Measurements from ENCODE around the gene KCTD2. TPM values are rescaled to one million over a fixed set of nuclear protein-coding genes. Genes with fewer than 3 reads are reported as not detected.

The KCTD2 gene
- total and polyA plus RNA-seq, 9 of the 15 experiments (the other 6 are each of a cell fraction or from before 2014, with no cell fraction given), result 1.7 to 32.9 (median 15.8) TPM

DNA sequence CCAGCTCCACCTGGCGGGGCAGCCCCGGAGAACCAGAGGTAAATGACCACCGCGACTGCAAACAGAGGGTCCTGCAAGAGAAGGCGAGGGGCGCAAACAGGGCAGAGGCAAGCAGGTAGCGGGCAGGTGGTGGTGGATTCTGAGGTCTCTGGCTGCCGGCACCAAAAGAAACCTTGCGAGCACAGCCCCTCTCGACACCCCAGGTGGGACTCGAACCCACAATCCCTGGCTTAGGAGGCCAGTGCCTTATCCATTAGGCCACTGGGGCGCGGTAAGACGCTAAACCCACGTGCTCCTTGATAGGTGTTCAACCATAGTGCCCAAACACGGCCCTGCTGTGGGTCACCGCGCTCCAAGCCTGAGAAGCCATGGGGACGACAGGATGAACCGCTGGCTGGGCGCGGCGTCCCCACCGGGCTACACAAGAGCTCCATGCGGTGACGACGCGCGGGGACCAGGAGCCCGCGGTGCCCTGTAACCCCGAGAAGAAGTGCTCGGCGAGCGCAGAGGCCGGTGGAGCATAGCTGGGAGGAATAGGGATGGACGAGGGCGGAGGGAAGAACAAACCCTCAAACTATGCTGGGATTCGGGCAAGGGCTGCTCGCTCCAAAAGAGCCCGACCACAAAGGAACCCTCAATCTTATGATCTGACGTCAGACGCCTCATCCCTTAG lies 12.7 kb upstream of the KCTD2 start (continued):
- peak; percentile 83 for TF ChIP-seq POLR2G (IDR thresholded peaks at IDR 0.05; ENCODE audit: low read depth, low read length)
- TF ChIP-seq ZNF395 (CRISPR knock-in tag; IDR thresholded peaks at IDR 0.05), result 0 out of 2 replicates have a peak, but pooled peaks have one; percentile 12
- no peak for TF ChIP-seq TFAM (CRISPR knock-in tag; conservative IDR thresholded peaks at IDR 0.05)
- peak; percentile 94; the same call in 1 of the 2 replicates for TF ChIP-seq FOXP1 (CRISPR knock-in tag; IDR thresholded peaks at IDR 0.05)
- no peak for TF ChIP-seq DDX20 (tag; IDR thresholded peaks at IDR 0.05; ENCODE audit: low read depth)
- no peak for TF ChIP-seq CHD4 (IDR thresholded peaks at IDR 0.05; ENCODE audit: insufficient read depth, insufficient replicate concordance, low read depth, low read length, poor library complexity, severe bottlenecking)
- no peak for TF ChIP-seq PRMT5 (CRISPR knock-in tag; IDR thresholded peaks at IDR 0.05)
- peak in 2 of 3 experiments; percentile 53 to 56 for TF ChIP-seq YY1 (IDR thresholded peaks at IDR 0.05; ENCODE audit: borderline replicate concordance in 1 of 3, control insufficient read depth in 1 of 3, extremely low read depth in 1 of 3, insufficient read depth in 3 of 3, insufficient read length in 1 of 3, insufficient replicate concordance in 2 of 3, low read depth in 1 of 3, low read length in 2 of 3)
- no peak for TF ChIP-seq PREB (CRISPR knock-in tag; IDR thresholded peaks at IDR 0.05)
- TF ChIP-seq ZBTB12 (CRISPR knock-in tag; IDR thresholded peaks at IDR 0.05), result no peak
- TF ChIP-seq, protein P1, sequence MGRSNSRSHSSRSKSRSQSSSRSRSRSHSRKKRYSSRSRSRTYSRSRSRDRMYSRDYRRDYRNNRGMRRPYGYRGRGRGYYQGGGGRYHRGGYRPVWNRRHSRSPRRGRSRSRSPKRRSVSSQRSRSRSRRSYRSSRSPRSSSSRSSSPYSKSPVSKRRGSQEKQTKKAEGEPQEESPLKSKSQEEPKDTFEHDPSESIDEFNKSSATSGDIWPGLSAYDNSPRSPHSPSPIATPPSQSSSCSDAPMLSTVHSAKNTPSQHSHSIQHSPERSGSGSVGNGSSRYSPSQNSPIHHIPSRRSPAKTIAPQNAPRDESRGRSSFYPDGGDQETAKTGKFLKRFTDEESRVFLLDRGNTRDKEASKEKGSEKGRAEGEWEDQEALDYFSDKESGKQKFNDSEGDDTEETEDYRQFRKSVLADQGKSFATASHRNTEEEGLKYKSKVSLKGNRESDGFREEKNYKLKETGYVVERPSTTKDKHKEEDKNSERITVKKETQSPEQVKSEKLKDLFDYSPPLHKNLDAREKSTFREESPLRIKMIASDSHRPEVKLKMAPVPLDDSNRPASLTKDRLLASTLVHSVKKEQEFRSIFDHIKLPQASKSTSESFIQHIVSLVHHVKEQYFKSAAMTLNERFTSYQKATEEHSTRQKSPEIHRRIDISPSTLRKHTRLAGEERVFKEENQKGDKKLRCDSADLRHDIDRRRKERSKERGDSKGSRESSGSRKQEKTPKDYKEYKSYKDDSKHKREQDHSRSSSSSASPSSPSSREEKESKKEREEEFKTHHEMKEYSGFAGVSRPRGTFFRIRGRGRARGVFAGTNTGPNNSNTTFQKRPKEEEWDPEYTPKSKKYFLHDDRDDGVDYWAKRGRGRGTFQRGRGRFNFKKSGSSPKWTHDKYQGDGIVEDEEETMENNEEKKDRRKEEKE (IDR thresholded peaks at IDR 0.05; ENCODE audit: borderline replicate concordance in 1 of 2, control insufficient read depth in 1 of 2, low read depth in 2 of 2, low read length in 1 of 2), result no peak
- peak; percentile 99 for TF ChIP-seq TBP (optimal IDR thresholded peaks at IDR 0.05; ENCODE audit: low read depth, low read length)
- TF ChIP-seq FUS (optimal IDR thresholded peaks at IDR 0.05; ENCODE audit: low read depth, low read length), result no peak
- no peak for TF ChIP-seq ATF1 (CRISPR knock-in tag; IDR thresholded peaks at IDR 0.05)
- no peak for TF ChIP-seq ATF1 (tag; IDR thresholded peaks at IDR 0.05)
- TF ChIP-seq CREB3 (tag; conservative IDR thresholded peaks at IDR 0.05; ENCODE audit: low read depth), result no peak
- no peak for TF ChIP-seq ZNF384 (IDR thresholded peaks at IDR 0.05; ENCODE audit: low read depth, low read length)
- TF ChIP-seq TAF15 (IDR thresholded peaks at IDR 0.05; ENCODE audit: low read depth, low read length), result no peak
